HEK293 (cell line): Measurements from ENCODE around the gene CD101.
A peak's percentile ranks its signal among the peaks of the same experiment; 100 is the strongest.

Source experiments
- KLF16 ChIP-seq: fragments of 450-650 bp; formaldehyde crosslinking; IDR thresholded peaks from 2 replicates; pipeline ENCODE4 v1.5.1; 2017; ENCODE audit warnings: missing biosample characterization, missing genetic modification characterization
- MEIS1 ChIP-seq: sonication (generic); formaldehyde crosslinking; IDR thresholded peaks from 2 replicates; pipeline ENCODE4 v1.8.1; 2022; ENCODE audit warnings: missing genetic modification reagents, mild to moderate bottlenecking, borderline replicate concordance
- MZF1 ChIP-seq: fragments of 450-650 bp; formaldehyde crosslinking; IDR thresholded peaks from 2 replicates; pipeline ENCODE4 v1.5.1; 2017; ENCODE audit warnings: missing biosample characterization, missing genetic modification characterization, borderline replicate concordance
- OSR2 ChIP-seq: fragments of 450-650 bp; formaldehyde crosslinking; IDR thresholded peaks from 2 replicates; pipeline ENCODE4 v1.5.1; 2016; ENCODE audit warnings: missing biosample characterization, missing genetic modification characterization
- ZBTB26 ChIP-seq: fragments of 450-650 bp; formaldehyde crosslinking; optimal IDR thresholded peaks from 2 replicates; pipeline ENCODE3; 2016; ENCODE audit warnings: missing biosample characterization, mild to moderate bottlenecking, missing genetic modification characterization
- ZBTB8A ChIP-seq: fragments of 450-650 bp; formaldehyde crosslinking; IDR thresholded peaks from 2 replicates; pipeline ENCODE4 v1.5.1; 2016; ENCODE audit warnings: missing biosample characterization, missing genetic modification characterization
- ZFHX2 ChIP-seq: fragments of 450-650 bp; formaldehyde crosslinking; conservative IDR thresholded peaks from 2 replicates; pipeline ENCODE4 v1.5.1; 2016; ENCODE audit warnings: missing biosample characterization, missing genetic modification characterization
- ZFP3 ChIP-seq: fragments of 450-650 bp; formaldehyde crosslinking; IDR thresholded peaks from 2 replicates; pipeline ENCODE4 v1.5.1; 2016; ENCODE audit warnings: low read depth, missing biosample characterization, missing genetic modification characterization
- ZNF157 ChIP-seq: fragments of 450-650 bp; formaldehyde crosslinking; IDR thresholded peaks from 2 replicates; pipeline ENCODE4 v1.5.1; 2016; ENCODE audit warnings: missing biosample characterization, missing genetic modification characterization
- ZNF169 ChIP-seq: fragments of 450-650 bp; formaldehyde crosslinking; IDR thresholded peaks from 2 replicates; pipeline ENCODE4 v1.5.1; 2016; ENCODE audit warnings: missing biosample characterization, missing genetic modification characterization
- ZNF184 ChIP-seq: fragments of 450-650 bp; IDR thresholded peaks from 2 replicates; pipeline ENCODE4 v1.5.1; 2018; ENCODE audit warnings: missing biosample characterization, mild to moderate bottlenecking, missing genetic modification characterization
- ZNF24 ChIP-seq: fragments of 450-650 bp; formaldehyde crosslinking; IDR thresholded peaks from 2 replicates; pipeline ENCODE4 v1.5.1; 2016; ENCODE audit warnings: missing biosample characterization, missing genetic modification characterization
- ZNF266 ChIP-seq: fragments of 450-650 bp; formaldehyde crosslinking; IDR thresholded peaks from 2 replicates; pipeline ENCODE4 v1.5.1; 2016; ENCODE audit warnings: missing biosample characterization, missing genetic modification characterization, low read depth
- ZNF324 ChIP-seq: fragments of 450-650 bp; formaldehyde crosslinking; IDR thresholded peaks from 2 replicates; pipeline ENCODE4 v1.5.1; 2016; ENCODE audit warnings: missing biosample characterization, missing genetic modification characterization
- ZNF335 ChIP-seq: fragments of 450-650 bp; formaldehyde crosslinking; conservative IDR thresholded peaks from 2 replicates; pipeline ENCODE4 v1.5.1; 2016; ENCODE audit warnings: missing biosample characterization, missing genetic modification characterization
- ZNF366 ChIP-seq: fragments of 450-650 bp; formaldehyde crosslinking; conservative IDR thresholded peaks from 2 replicates; pipeline ENCODE4 v1.5.1; 2016; ENCODE audit warnings: missing biosample characterization, missing genetic modification characterization
- ZNF416 ChIP-seq: fragments of 450-650 bp; formaldehyde crosslinking; IDR thresholded peaks from 2 replicates; pipeline ENCODE4 v1.5.1; 2016; ENCODE audit warnings: missing biosample characterization, missing genetic modification characterization
- ZNF555 ChIP-seq: fragments of 450-650 bp; formaldehyde crosslinking; conservative IDR thresholded peaks from 2 replicates; pipeline ENCODE4 v1.5.1; 2017; ENCODE audit warnings: missing biosample characterization, mild to moderate bottlenecking, missing genetic modification characterization, inconsistent platforms
- ZNF571 ChIP-seq: fragments of 450-650 bp; formaldehyde crosslinking; IDR thresholded peaks from 2 replicates; pipeline ENCODE4 v1.5.0; 2017; ENCODE audit warnings: missing biosample characterization, missing genetic modification characterization
- ZNF580 ChIP-seq: fragments of 450-650 bp; formaldehyde crosslinking; IDR thresholded peaks from 2 replicates; pipeline ENCODE4 v1.5.1; 2016; ENCODE audit warnings: missing biosample characterization, missing genetic modification characterization
- ZNF639 ChIP-seq: fragments of 450-650 bp; formaldehyde crosslinking; IDR thresholded peaks from 2 replicates; pipeline ENCODE4 v1.5.1; 2016; ENCODE audit warnings: missing biosample characterization, missing genetic modification characterization
- ZNF701 ChIP-seq: fragments of 450-650 bp; formaldehyde crosslinking; IDR thresholded peaks from 2 replicates; pipeline ENCODE4 v1.5.1; 2016; ENCODE audit warnings: missing biosample characterization, missing genetic modification characterization
- ZSCAN16 ChIP-seq: fragments of 450-650 bp; formaldehyde crosslinking; IDR thresholded peaks from 2 replicates; pipeline ENCODE4 v1.5.1; 2016; ENCODE audit warnings: missing biosample characterization, missing genetic modification characterization
- TF ChIP-seq, protein P1 (sequence below): fragments of 450-650 bp; formaldehyde crosslinking; IDR thresholded peaks from 2 replicates; pipeline ENCODE4 v1.5.1; 2017; ENCODE audit warnings: missing biosample characterization, missing genetic modification characterization
- TF ChIP-seq, protein P2 (sequence below): fragments of 450-650 bp; formaldehyde crosslinking; IDR thresholded peaks from 2 replicates; pipeline ENCODE4 v1.5.1; 2016; ENCODE audit warnings: missing biosample characterization, missing genetic modification characterization

Gene CD101

GRCh38 chr1:117059678-117060440, 58.3 kb downstream of the CD101 start, which contains the start of gene TTF2 (continued):
- peak; percentile 53; the same call in 1 of the 2 replicates for TF ChIP-seq ZNF580 (tag by site-specific recombination)
- TF ChIP-seq ZFP3 (tag by site-specific recombination) = no peak
- TF ChIP-seq ZNF555 = no peak
- no peak for TF ChIP-seq ZNF184 (tag by site-specific recombination)
- TF ChIP-seq, protein P1, sequence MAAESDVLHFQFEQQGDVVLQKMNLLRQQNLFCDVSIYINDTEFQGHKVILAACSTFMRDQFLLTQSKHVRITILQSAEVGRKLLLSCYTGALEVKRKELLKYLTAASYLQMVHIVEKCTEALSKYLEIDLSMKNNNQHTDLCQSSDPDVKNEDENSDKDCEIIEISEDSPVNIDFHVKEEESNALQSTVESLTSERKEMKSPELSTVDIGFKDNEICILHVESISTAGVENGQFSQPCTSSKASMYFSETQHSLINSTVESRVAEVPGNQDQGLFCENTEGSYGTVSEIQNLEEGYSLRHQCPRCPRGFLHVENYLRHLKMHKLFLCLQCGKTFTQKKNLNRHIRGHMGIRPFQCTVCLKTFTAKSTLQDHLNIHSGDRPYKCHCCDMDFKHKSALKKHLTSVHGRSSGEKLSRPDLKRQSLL (tag by site-specific recombination) = peak; percentile 76
- TF ChIP-seq MZF1 = 0 out of 2 replicates have a peak, but pooled peaks have one; percentile 36
- no peak for TF ChIP-seq ZNF416 (tag by site-specific recombination)
- peak; percentile 38 for TF ChIP-seq ZFHX2 (tag by site-specific recombination)
- peak; percentile 97 for TF ChIP-seq ZBTB8A (tag by site-specific recombination)
- no peak for TF ChIP-seq ZSCAN16 (tag by site-specific recombination)
- peak; percentile 75 for TF ChIP-seq OSR2
- TF ChIP-seq MEIS1 = no peak
- TF ChIP-seq ZNF701 (tag by site-specific recombination) = no peak
- no peak for TF ChIP-seq ZNF24
- peak; percentile 79 for TF ChIP-seq ZBTB26
- TF ChIP-seq, protein P2, sequence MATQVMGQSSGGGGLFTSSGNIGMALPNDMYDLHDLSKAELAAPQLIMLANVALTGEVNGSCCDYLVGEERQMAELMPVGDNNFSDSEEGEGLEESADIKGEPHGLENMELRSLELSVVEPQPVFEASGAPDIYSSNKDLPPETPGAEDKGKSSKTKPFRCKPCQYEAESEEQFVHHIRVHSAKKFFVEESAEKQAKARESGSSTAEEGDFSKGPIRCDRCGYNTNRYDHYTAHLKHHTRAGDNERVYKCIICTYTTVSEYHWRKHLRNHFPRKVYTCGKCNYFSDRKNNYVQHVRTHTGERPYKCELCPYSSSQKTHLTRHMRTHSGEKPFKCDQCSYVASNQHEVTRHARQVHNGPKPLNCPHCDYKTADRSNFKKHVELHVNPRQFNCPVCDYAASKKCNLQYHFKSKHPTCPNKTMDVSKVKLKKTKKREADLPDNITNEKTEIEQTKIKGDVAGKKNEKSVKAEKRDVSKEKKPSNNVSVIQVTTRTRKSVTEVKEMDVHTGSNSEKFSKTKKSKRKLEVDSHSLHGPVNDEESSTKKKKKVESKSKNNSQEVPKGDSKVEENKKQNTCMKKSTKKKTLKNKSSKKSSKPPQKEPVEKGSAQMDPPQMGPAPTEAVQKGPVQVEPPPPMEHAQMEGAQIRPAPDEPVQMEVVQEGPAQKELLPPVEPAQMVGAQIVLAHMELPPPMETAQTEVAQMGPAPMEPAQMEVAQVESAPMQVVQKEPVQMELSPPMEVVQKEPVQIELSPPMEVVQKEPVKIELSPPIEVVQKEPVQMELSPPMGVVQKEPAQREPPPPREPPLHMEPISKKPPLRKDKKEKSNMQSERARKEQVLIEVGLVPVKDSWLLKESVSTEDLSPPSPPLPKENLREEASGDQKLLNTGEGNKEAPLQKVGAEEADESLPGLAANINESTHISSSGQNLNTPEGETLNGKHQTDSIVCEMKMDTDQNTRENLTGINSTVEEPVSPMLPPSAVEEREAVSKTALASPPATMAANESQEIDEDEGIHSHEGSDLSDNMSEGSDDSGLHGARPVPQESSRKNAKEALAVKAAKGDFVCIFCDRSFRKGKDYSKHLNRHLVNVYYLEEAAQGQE = peak; percentile 35
- peak; percentile 74 for TF ChIP-seq ZNF335 (tag by site-specific recombination)
- TF ChIP-seq ZNF324 = peak; percentile 77; the same call in 1 of the 2 replicates
- TF ChIP-seq ZNF639 (tag by site-specific recombination) = no peak; the same call in 1 of the 2 replicates
- no peak for TF ChIP-seq ZNF169 (tag by site-specific recombination)
- peak; percentile 79 for TF ChIP-seq ZNF366 (tag by site-specific recombination)
- no peak for TF ChIP-seq ZNF157 (tag by site-specific recombination)
- no peak for TF ChIP-seq ZNF571 (tag by site-specific recombination)
- TF ChIP-seq ZNF266 (tag by site-specific recombination) = no peak
- TF ChIP-seq KLF16 (tag by site-specific recombination) = peak; percentile 51; the same call in 1 of the 2 replicates
- TF ChIP-seq, all 188 proteins: peak for 56
